BJ (cell line): Measurements from ENCODE around the gene PPP2R5E. TPM values are rescaled to one million over a fixed set of nuclear protein-coding genes. Genes with fewer than 3 reads are reported as not detected.
A peak's percentile ranks its signal among the peaks of the same experiment; 100 is the strongest.

Experiments
- CTCF ChIA-PET: fragments of 350-600 bp; formaldehyde crosslinking; extraction: SDS; loops from one replicate; lab custom pipeline; 2021; ENCODE audit warnings: antibody characterized with exemption, inconsistent platforms; lab: Yijun Ruan, JAX
- POLR2A ChIA-PET: fragments of 300-600 bp; sonication (Branson Sonifier 250); formaldehyde crosslinking; extraction: SDS; loops from one replicate; lab custom pipeline; 2021; ENCODE audit warnings: antibody characterized with exemption; lab: Charles Lee
- DNase-seq: peaks from one replicate; pipeline ENCODE4 v3.0.0-alpha.2; 2011; ENCODE audit warnings: low read depth
- H3K27me3 ChIP-seq: 2 replicates; pipeline ENCODE4 v1.6.0; 2011; ENCODE audit warnings: low read length; ENCODE audit not compliant: control insufficient read depth, insufficient read depth
- H3K36me3 ChIP-seq: 2 replicates; pipeline ENCODE4 v1.5.1; 2011; ENCODE audit warnings: low read length; ENCODE audit not compliant: control insufficient read depth, insufficient read depth
- H3K4me3 ChIP-seq: 2 replicates; pipeline ENCODE4 v1.5.1; 2011; ENCODE audit warnings: low read depth, mild to moderate bottlenecking, control low read depth, low read length
- polyA plus RNA-seq: library from polyadenylated mRNA; depleted of rRNA; stranded (reverse); fragments of >200 nt; gene quantifications from 2 replicates; pipeline ENCODE4 v1.2.3, GENCODE V29; 2011
- TF ChIP-seq, protein P1 (sequence below): IDR thresholded peaks from 2 replicates; pipeline ENCODE4 v1.5.1; 2011; ENCODE audit warnings: low read depth, mild to moderate bottlenecking, control low read depth, inconsistent platforms, low read length, moderate library complexity; ENCODE audit not compliant: insufficient read depth

Gene PPP2R5E
- polyA plus RNA-seq, 1 experiment: 4.8 TPM

DNA sequence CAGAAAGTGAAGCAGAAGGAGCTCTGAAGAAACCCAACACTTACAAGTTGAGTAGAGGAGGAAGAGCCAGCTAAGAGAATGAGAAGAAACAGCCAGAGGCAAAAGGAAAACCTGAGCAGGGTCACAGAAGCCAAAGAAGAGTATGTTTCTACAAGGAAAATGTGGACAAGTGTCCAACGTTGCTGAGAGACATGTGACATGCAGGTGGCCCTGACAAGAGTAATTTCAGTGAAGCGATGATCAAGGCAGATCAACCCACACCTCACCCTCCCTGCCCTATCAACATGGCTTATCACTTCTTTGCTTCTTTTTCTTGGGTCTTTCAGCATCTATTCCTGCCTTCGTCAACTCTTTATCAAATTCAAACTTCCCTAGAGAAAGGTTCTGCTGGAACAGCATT, 68.3 kb downstream of the PPP2R5E start:
- CTCF ChIA-PET: no interaction called here
- H3K4me3 ChIP-seq: no peak overlapping the region
- POLR2A ChIA-PET: no interaction called here
- TF ChIP-seq, protein P1, sequence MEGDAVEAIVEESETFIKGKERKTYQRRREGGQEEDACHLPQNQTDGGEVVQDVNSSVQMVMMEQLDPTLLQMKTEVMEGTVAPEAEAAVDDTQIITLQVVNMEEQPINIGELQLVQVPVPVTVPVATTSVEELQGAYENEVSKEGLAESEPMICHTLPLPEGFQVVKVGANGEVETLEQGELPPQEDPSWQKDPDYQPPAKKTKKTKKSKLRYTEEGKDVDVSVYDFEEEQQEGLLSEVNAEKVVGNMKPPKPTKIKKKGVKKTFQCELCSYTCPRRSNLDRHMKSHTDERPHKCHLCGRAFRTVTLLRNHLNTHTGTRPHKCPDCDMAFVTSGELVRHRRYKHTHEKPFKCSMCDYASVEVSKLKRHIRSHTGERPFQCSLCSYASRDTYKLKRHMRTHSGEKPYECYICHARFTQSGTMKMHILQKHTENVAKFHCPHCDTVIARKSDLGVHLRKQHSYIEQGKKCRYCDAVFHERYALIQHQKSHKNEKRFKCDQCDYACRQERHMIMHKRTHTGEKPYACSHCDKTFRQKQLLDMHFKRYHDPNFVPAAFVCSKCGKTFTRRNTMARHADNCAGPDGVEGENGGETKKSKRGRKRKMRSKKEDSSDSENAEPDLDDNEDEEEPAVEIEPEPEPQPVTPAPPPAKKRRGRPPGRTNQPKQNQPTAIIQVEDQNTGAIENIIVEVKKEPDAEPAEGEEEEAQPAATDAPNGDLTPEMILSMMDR: no peak
- DNase-seq: no peak
- H3K36me3 ChIP-seq: no peaks in the 10 kb centered on the region
- no peaks in the 10 kb centered on the region for H3K27me3 ChIP-seq

GRCh38 chr14:63474111-63474510, 69.1 kb downstream of the PPP2R5E start:
- TF ChIP-seq, protein P1: no peak
- H3K4me3 ChIP-seq: no peak overlapping the region
- ChIA-PET CTCF (interaction anchor here (1.6 kb wide), 1 partner anchor 31 kb away, joined by 4 read pairs; no protein-coding TSS in a partner anchor), POLR2A (interaction anchor here (0.6 kb wide), 1 partner anchor 10 kb away, joined by 6 read pairs; no protein-coding TSS in a partner anchor)
- H3K27me3 ChIP-seq: no peaks in the 10 kb centered on the region
- no peaks in the 10 kb centered on the region for H3K36me3 ChIP-seq
- no peak for DNase-seq

DNA sequence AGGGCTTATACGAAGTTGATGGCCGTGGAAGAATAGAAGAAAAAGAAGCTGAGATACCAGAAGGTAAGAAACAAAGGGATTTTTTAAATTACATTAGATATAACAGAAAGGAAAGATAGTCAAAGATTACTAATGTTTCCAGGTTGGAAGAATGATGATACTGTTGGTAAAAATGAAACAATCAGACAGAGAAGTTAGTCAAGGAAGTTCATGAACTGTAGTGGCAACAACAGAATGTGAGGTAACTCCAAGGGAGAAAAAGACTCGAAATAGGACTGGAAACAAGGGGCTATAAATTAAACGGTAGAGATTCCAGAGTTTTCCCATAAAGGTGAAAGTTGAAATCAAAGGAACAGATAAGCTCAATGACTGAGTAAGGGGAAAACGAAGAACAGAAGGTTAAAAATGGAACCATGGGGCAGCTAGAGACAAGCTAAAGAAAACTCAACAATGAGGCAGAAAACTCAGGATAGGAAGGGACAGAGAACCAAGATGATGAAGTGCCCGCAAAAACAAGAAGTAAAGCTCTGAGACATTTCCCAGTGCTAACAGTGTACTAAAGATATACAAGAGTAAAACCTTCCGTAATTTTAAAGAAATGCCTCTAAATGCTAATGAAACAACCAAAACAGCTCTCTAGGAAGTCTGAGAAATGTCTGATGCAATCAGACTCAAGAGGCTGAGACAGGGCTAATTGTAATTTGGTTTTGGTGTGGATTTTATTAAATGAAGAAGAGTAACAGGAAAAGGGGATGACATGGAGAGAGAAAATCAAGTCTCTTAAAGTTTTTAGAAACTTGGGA, 70.0 kb downstream of the PPP2R5E start:
- ChIA-PET CTCF (interaction anchor here (0.6 to 1.6 kb wide), 2 partner anchors 12 to 30 kb away, joined by 3 to 4 read pairs; no protein-coding TSS in a partner anchor), POLR2A (interaction anchor here (0.6 kb wide), 1 partner anchor 11 kb away, joined by 6 read pairs; no protein-coding TSS in a partner anchor)
- no peak overlapping the region for H3K4me3 ChIP-seq
- no peaks in the 10 kb centered on the region for H3K36me3 ChIP-seq
- no peaks in the 10 kb centered on the region for H3K27me3 ChIP-seq
- TF ChIP-seq, protein P1: no peak
- DNase-seq: no peak

DNA sequence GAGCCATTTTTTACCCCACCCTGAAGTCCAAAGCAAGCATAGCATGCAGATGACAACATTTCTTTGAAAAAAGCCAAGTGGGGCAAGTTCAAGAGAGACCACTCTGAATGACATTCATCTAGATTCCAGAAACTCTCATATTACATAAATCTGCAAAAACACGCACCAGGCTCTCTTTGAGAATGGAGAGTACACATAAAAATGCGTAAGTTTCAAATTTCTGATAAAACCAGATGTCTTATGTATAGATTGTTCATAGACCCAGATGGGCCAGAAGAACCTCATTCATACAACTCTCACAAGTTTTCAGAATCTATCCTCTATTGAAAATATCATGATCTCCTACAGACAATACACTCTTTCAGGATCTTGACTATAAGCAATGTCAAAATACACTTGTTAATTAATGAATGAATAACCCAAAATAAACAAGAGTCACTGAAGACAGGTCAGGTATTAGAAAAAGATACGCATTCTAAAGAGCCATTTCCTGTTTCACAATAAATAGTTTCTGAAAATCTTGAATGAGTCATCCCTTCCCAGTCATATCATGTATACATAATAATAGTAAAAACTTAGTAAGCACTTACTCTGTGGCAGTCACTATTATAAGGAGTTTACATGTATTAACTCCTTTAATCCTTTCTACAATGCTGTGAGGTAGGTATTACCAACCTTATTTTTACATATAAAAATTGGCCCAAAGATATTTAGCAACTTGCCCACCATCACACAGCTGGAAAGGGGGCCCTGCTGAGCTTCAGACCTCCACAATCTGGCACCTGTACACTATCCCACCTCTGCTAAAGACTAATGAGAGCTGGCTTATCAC, 72.0 kb downstream of the PPP2R5E start:
- Histone ChIP-seq H3K36me3 (no peaks in the 10 kb centered on the region), H3K27me3 (no peaks in the 10 kb centered on the region), H3K4me3 (no peak overlapping the region)
- ChIA-PET POLR2A (no interaction called here), CTCF (interaction anchor here (1.3 kb wide), 1 partner anchor 72 kb away, joined by 3 read pairs; the partner anchor contains the start of gene PPP2R5E)
- DNase-seq: peak; percentile 60
- TF ChIP-seq, protein P1: no peak

DNA sequence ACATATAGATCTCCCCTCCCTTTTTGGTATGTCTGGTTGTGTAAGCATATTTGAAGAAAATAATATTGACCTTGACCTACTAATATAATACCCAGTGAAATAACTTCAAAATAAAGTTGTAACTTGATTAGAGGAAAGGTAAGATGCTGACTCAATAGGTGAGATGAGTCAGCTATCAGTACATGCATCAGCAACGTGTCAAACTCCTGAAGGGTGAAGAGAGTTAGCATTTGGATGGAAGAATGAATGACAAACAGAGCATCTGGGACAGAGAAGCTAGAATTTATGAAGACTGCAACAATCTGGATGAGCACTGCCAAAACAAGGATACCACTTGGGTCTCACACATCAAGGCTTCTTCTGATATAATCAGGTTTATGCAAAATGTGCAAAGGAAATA, 74.9 kb downstream of the PPP2R5E start:
- TF ChIP-seq, protein P1: no peak
- H3K4me3 ChIP-seq: no peak overlapping the region
- H3K27me3 ChIP-seq: no peaks in the 10 kb centered on the region
- no peaks in the 10 kb centered on the region for H3K36me3 ChIP-seq
- no peak for DNase-seq
- CTCF ChIA-PET: interaction anchor here (0.6 kb wide), 1 partner anchor 58 kb away, joined by 3 read pairs; no protein-coding TSS in a partner anchor
- POLR2A ChIA-PET: no interaction called here
